GM18907 (cell line): ENCODE results near the gene HHAT.

ENCODE experiments used
- ATAC-seq: cut with Tn5 transposase; IDR thresholded peaks from one replicate; pipeline ENCODE4 v1.9.1; 2021; ENCODE audit warnings: mild to moderate bottlenecking, moderate library complexity; ENCODE audit not compliant: unreplicated experiment

The HHAT gene

DNA sequence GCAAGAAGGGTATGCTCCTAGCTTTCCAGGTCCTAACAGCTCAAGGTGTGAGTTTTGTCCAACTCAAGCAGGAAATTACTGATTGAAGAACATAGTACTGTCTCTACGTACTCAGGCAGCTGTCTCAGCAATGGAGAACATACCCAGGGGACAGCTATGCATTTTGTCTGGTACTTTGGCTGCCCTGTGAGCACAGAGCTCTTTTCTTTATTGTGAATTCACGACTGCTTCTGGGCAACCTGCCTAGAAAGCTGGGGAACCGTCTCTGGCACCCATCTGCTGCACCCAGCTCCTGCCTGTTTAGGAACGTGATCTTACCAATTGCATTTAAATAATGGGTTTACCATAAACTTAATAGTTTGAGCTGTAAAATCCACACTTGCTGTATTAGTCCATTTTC, 258.1 kb downstream of the HHAT start:
- ATAC-seq: no peak

GRCh38 chr1:210587566-210587965, 258.9 kb downstream of the HHAT start:
- no peak for ATAC-seq

DNA sequence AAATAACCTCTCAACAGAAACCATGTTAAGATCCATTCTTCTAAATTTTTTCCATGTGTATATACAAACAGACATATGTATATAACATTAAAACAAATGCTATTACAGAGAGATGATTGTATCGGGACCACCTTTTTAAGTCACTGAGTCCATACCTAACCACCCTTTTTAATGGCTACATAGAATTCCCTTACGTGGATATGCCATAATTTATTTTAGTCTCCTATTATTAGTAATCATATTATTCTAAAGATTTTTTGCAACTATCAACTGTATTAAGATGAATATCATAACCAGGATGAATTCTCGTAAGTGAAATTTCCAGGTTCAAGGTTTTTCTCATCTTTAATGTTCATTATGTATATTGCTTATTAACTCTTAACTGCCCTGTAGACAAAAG, 259.7 kb downstream of the HHAT start:
- no peak for ATAC-seq

- no peak for ATAC-seq
Observed at GRCh38 chr1:210588946-210589345, 260.2 kb downstream of the HHAT start.

GRCh38 chr1:210591214-210591613, 262.5 kb downstream of the HHAT start:
- no peak for ATAC-seq

- ATAC-seq: no peak
Observed at GRCh38 chr1:210594605-210595004, 265.9 kb downstream of the HHAT start.

GRCh38 chr1:210596641-210597040, 267.9 kb downstream of the HHAT start:
- no peak for ATAC-seq

DNA sequence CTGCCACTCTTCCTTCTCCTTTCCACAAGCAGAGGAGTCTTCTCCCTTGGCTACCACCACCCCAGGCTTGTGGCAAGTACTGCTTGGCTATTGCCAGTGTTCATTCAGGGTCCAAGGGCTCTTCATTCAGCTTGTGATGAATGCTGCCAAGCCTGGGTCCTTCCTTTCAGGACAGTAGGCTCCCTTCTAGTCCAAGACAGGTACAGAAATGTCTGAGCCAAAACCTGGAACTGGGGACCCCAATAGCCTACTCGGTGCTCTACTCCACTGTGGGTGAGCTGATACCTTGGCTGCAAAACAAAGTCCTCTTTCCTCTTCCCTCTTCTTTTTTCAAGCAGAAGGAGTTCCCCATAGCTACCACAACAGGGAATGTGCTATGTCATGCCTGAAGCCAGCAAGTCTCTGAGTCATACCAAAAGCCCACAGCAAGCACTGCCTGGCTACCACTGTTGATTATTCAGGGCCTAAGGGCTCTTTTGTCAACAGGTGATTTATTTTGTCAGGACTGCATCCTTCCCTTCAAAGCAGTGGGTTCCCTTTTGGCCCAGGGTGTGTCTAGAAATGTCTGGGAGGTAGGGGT, 268.9 kb downstream of the HHAT start:
- ATAC-seq: peak; percentile 93

DNA sequence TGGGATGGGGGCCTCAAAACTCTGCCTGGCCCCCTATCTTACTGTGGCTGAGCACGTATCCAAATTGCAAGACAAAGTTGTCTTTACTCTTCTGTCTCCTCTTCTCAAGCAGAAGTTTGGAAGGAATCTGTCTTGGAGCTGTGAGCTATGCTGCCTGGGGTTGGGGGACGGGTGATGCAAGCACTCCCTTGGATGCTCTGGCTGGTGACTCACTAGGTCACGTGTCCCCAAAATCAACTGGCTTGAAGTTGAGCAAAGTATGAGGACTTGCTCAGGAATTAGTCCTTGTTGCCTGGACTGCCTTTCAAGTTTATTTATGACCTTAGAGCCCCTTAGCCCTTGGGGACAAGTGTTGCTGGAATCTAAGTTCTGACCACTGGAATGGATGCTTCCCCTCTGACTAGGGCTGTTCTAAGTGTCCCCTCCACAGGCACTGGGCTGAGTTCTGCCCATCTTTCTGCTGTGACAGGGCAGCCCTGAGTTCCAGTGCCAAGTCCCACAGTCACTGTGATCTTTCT, 269.5 kb downstream of the HHAT start:
- no peak for ATAC-seq

DNA sequence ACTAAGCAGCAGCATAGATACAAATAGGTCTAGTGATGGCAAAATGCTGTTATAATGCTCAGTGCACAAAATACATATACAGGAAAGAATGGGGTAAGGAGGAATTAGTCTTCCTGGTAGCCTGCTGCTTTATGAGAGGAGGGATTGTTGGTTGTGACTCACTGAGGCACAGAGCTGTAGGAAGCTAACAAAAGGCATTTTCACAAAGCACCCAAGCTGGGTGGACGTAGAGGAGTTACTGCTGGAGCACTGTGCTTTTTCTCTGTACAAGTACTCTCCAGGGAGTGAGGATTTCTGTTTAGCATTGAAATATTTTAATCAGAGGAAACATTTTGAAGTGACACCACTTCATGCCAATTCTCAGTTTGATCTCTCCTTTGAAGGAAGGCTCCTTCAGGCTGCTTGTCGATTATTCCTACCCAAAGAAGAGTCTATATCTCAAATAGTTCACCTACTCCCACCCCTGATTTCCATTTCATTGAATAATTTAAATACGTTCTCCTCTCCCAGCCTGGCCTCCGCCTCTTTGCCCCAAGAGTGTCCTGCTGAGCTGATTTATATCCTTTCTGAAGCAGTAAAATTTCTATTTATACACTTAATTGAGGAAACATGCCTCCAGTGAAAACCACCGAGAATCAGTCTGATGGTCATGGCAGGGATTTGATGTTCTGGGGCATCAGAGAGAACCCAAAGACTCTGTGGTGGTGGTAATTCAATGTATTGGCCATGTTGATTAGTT, 271.9 kb downstream of the HHAT start:
- ATAC-seq: no peak

- no peak for ATAC-seq
Observed at GRCh38 chr1:210603123-210603522, 274.4 kb downstream of the HHAT start.

DNA sequence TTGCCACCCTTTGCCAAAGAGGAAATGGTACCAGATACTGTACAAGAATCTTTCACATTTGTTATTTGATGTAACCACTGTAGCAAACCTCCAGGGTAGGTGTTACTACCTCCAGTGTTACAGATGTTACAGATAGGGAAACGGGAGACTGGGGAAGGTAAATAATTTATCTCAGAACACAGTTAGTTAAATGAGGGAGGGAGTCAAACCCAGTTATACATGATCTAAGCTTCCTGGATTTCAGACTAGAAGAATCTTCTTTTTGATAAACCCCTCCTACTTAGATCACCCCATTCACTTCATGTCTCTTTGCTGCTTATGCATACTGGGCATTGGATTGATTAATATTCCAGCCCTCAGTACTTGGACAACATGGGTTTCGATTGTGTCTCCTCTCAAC, 276.4 kb downstream of the HHAT start:
- ATAC-seq: no peak

DNA sequence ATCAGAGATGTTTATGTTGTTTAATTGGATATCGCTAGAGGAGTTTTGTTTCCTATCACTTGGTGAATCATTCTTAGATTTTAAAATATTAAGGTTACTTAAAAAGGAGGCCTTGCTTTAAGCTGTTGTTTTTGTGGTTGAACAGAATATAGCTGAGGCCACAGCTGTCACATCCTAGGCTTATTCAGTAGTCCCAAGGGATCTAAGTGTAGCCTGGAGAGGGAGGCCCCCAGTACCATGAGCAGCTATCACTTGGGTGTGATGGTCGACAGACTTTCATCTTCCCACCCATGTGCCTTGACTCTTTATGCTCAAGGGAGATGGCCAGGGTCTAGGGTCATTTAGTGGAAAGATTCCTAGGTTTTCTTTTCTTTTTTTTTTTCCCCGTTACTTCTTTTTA, 278.7 kb downstream of the HHAT start:
- ATAC-seq: no peak

DNA sequence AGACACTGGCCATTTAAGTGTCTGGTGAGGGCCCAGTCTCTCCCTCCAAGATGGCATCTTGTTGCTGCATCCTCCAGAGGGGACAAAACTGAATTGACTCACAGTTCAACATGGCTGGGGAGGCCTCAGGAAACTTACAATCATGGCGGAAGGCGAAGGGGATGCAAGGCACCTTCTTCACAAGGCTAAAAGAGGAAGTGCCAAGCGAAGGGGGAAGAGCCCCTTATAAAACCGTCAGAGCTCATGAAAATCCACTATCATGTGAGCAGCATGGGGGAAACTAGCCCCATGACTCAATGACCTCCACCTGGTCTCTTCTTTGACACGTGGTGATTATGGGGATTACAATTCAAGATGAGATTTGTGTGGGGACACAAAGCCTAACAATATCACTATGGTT, 280.1 kb downstream of the HHAT start:
- ATAC-seq: no peak

DNA sequence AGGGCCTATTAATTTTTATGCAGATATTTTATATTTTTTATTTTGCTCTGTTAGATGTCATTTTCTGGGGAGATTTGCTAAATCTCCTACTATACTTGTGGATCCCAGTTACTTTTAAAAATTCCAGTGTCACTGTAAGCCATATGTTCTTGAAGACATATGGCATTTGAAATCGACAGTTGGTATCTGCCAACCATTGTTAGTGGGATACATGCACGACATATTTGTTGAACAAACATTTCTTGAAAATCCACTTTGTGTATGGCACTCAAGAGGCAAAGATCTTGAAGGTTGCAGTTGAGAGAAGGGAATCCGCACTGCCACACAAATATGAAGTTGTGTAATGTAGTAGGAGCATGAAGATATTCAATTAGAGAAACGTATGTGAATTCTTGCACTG, 287.7 kb downstream of the HHAT start:
- ATAC-seq: no peak

- ATAC-seq: no peak
Observed at GRCh38 chr1:210617293-210617692, 288.6 kb downstream of the HHAT start.

- ATAC-seq: no peak
Observed at GRCh38 chr1:210618369-210618768, 289.7 kb downstream of the HHAT start.

GRCh38 chr1:210620867-210621488, 292.3 kb downstream of the HHAT start:
- no peak for ATAC-seq

DNA sequence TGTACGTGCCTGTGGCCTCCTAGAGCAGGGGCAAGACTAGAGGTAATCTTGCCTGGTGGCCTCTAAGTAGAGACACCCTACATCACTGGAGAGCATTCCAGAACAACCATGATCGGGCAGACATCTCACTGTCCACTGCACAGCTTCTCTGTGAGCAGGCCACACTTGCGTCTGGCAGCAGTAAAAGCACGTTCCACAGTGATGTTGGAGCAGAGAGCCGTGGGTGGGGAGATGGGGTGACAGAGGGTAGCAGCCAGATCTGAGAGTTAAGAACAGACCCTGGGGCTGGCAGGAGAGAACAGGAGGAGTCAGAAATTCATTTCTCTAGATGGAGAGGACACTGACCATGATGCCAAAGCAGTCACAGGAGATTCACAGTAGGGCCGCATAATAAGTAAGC, 293.0 kb downstream of the HHAT start:
- no peak for ATAC-seq

DNA sequence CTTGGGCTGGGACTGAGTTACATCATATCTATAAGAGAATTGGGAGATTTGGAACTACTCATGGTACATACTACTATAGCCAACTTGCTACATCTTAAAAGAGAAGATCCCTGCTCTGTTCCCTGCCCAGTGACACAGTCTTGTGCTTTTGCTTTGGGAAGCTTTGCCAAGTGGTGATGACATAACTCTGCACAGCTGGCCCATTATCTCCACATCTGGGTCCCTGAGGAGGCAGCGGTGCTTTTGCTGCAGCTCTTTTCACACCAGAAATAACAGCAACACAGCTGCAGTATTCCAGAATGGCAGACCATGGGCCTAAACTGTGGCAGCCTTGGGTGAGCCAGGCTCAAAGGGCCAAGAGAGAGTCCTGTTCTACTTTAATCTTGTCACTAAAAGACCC, 296.0 kb downstream of the HHAT start:
- ATAC-seq: no peak

- ATAC-seq: no peak
Observed at GRCh38 chr1:210625715-210626114, 297.0 kb downstream of the HHAT start.

DNA sequence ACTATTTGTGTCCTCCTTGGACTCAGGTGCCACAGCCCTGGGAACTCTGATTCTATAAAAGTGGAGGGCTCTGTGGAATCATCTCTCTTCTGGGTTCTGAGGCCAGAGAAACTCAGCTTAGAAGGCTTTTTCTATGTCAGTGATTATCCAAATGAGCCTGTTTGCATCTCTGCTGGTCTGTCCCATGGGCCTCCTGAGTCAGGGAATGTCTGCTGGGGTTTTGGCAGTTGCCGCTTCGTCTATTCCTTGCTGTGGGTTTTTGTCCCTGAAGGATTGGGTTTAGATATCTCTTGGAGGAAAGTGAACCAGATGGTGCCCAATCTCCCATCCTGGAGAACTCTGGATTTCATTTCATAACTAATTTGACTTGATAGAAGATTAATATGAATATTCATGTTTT, 297.6 kb downstream of the HHAT start:
- no peak for ATAC-seq
